Activated CD4-positive, alpha-beta T cell treated with anti-CD3 and anti-CD28 coated beads, Interleukin-2, amount 10 ng/mL, durations not matched to agents 7 days and 5 days (primary cell): ENCODE measurements around the gene MST1. TPM values are rescaled to one million over a fixed set of nuclear protein-coding genes. Genes with fewer than 3 reads are reported as not detected.

Experiments
- CTCF ChIA-PET: fragments of 350-600 bp; sonication (Branson Sonifier 250); formaldehyde crosslinking; loops from one replicate; lab custom pipeline; 2021; ENCODE audit warnings: antibody characterized with exemption; lab: Charles Lee
- POLR2A ChIA-PET: fragments of 350-600 bp; sonication (Branson Sonifier 250); formaldehyde crosslinking; loops from one replicate; lab custom pipeline; 2021; ENCODE audit warnings: antibody characterized with exemption; lab: Charles Lee
- DNase-seq: peaks from one replicate; pipeline ENCODE4 v3.0.0-alpha.2; 2020
- H3K27ac Mint-ChIP-seq: one replicate; pipeline ENCODE4 v1.8.0; 2021; ENCODE audit warnings: mild to moderate bottlenecking, moderate library complexity, mixed read lengths
- H3K27me3 Mint-ChIP-seq: one replicate; pipeline ENCODE4 v1.8.0; 2021; ENCODE audit warnings: mixed read lengths
- H3K36me3 Mint-ChIP-seq: one replicate; pipeline ENCODE4 v1.8.0; 2021; ENCODE audit warnings: low read depth, mixed read lengths
- H3K4me1 Mint-ChIP-seq: one replicate; pipeline ENCODE4 v1.8.0; 2021; ENCODE audit warnings: mixed read lengths
- H3K4me3 Mint-ChIP-seq: one replicate; pipeline ENCODE4 v1.8.0; 2021; ENCODE audit warnings: mild to moderate bottlenecking, moderate library complexity, mixed read lengths
- H3K9me3 Mint-ChIP-seq: one replicate; pipeline ENCODE4 v1.8.0; 2021; ENCODE audit warnings: mixed read lengths
- total RNA-seq, 2 experiments: library from RNA; stranded (reverse); gene quantifications; one replicate each; pipeline ENCODE4 v1.2.3, GENCODE V29; 2021

Gene MST1
- total RNA-seq: 10 to 100 TPM in 1 of 2 experiments, 1 to 10 TPM in 1; 8.4 to 10.0 TPM

- Mint-ChIP-seq H3K27ac (peak within 1 kb of the TSS; percentile 92), H3K27me3 (peaks cover 10% of the 10 kb centered on the region), H3K4me1 (peaks cover 38% of the 10 kb centered on the region), H3K4me3 (peak within 1 kb of the TSS; percentile 97), H3K9me3 (no peaks in the 10 kb centered on the region), H3K36me3 (no peaks in the 10 kb centered on the region)
- POLR2A ChIA-PET: no interaction called here
- CTCF ChIA-PET: interaction anchor here (1.1 to 1.4 kb wide), 2 partner anchors 9 to 149 kb away, joined by 3 to 5 read pairs; no protein-coding TSS in a partner anchor
- DNase-seq: peak; percentile 92
These were observed at the start of gene MST1, which contains the start of gene RNF123 for GRCh38 chr3:49689046-49689907. MST1 (minus strand) TSS chr3:49689474; CDS start chr3:49688691, 783 bp downstream. RNF123 (plus strand) TSS chr3:49689557; CDS start chr3:49691166, 1,609 bp downstream.

GRCh38 chr3:49738067-49738713 is 48.9 kb upstream of the MST1 start:
- Mint-ChIP-seq H3K4me3 (no peak overlapping the region), H3K4me1 (peaks cover 9% of the 10 kb centered on the region), H3K27me3 (no peaks in the 10 kb centered on the region), H3K9me3 (no peaks in the 10 kb centered on the region), H3K36me3 (peaks cover 25% of the 10 kb centered on the region), H3K27ac (no peak overlapping the region)
- DNase-seq: no peak
- ChIA-PET POLR2A (no interaction called here), CTCF (interaction anchor here (1.0 kb wide), 1 partner anchor 285 kb away, joined by 3 read pairs; no protein-coding TSS in a partner anchor)

GRCh38 chr3:49734752-49735151 is 45.5 kb upstream of the MST1 start:
- Mint-ChIP-seq H3K4me1 (peaks cover 9% of the 10 kb centered on the region), H3K27ac (no peak overlapping the region), H3K4me3 (no peak overlapping the region), H3K9me3 (no peaks in the 10 kb centered on the region), H3K36me3 (peaks cover 38% of the 10 kb centered on the region), H3K27me3 (no peaks in the 10 kb centered on the region)
- ChIA-PET POLR2A (no interaction called here), CTCF (interaction anchor here (0.8 to 1.2 kb wide), 3 partner anchors 10 to 49 kb away, joined by 3 to 4 read pairs (median 3); no protein-coding TSS in a partner anchor)
- no peak for DNase-seq

- no peaks in the 10 kb centered on the region for H3K27me3 Mint-ChIP-seq
- no peak overlapping the region for H3K27ac Mint-ChIP-seq
- H3K4me1 Mint-ChIP-seq: peaks cover 4% of the 10 kb centered on the region
- ChIA-PET CTCF (no interaction called here), POLR2A (no interaction called here)
- DNase-seq: no peak
- H3K36me3 Mint-ChIP-seq: peaks cover 34% of the 10 kb centered on the region
- no peak overlapping the region for H3K4me3 Mint-ChIP-seq
- H3K9me3 Mint-ChIP-seq: no peaks in the 10 kb centered on the region
These were observed 44.3 kb upstream of the MST1 start for GRCh38 chr3:49733551-49733950.

DNA sequence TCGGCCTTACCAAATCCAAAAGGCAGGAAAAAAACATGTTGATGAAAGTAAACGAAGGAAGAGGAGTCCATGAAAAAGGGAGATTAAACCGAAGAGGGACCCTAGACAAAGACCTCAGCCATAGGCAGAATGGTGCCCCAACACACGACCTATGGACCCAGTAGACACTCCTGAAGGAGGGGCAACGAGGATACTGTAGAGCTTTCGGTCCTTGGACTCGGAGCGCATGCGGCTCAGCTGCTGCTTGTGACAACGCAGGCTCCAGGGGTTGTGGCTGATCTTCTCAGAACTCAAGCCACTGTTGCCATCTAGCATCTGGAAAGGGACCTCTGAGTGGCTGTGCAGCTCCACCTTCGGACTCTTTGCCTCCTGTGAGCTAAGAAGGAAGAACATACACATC is 43.3 kb upstream of the MST1 start:
- Mint-ChIP-seq H3K4me1 (no peaks in the 10 kb centered on the region), H3K9me3 (no peaks in the 10 kb centered on the region), H3K27ac (no peak overlapping the region), H3K27me3 (no peaks in the 10 kb centered on the region), H3K36me3 (peaks cover 33% of the 10 kb centered on the region), H3K4me3 (no peak overlapping the region)
- ChIA-PET POLR2A (no interaction called here), CTCF (no interaction called here)
- no peak for DNase-seq

- no peaks in the 10 kb centered on the region for H3K9me3 Mint-ChIP-seq
- ChIA-PET CTCF (interaction anchor here (0.7 to 1.1 kb wide), 2 partner anchors 11 to 27 kb away, joined by 3 to 5 read pairs; no protein-coding TSS in a partner anchor), POLR2A (interaction anchor here (0.7 kb wide), 1 partner anchor 125 kb away, joined by 5 read pairs; no protein-coding TSS in a partner anchor)
- H3K4me1 Mint-ChIP-seq: peaks cover under 1% of the 10 kb centered on the region
- no peak for DNase-seq
- peaks cover 20% of the 10 kb centered on the region for H3K36me3 Mint-ChIP-seq
- no peak overlapping the region for H3K27ac Mint-ChIP-seq
- no peak overlapping the region for H3K4me3 Mint-ChIP-seq
- no peaks in the 10 kb centered on the region for H3K27me3 Mint-ChIP-seq
These were observed 40.8 kb upstream of the MST1 start for GRCh38 chr3:49729966-49730609.

DNA sequence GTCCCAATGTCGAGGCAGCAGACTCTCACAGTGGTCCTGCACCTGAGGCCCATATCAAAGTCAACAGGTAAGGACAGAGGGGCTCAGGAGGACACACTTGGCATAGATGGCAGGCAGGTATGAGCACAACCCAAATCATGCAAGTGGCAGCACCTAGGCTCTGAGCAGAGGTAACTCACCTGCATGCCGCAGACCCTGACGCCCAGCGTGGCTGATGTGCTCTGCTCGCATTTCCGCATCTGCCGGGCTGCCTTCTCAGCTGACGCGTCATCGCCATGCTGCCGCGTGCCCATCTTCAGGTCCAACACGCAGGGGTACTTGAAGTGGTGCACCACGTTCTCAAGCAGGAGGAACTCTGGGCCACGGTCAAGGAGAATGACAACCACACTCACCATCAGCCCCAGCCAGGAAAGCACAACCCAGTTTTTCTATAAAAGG is 38.7 kb upstream of the MST1 start:
- POLR2A ChIA-PET: no interaction called here
- Mint-ChIP-seq H3K9me3 (no peaks in the 10 kb centered on the region), H3K27ac (no peak overlapping the region), H3K27me3 (no peaks in the 10 kb centered on the region), H3K4me1 (peaks cover 10% of the 10 kb centered on the region), H3K4me3 (no peak overlapping the region), H3K36me3 (peaks cover 18% of the 10 kb centered on the region)
- CTCF ChIA-PET: interaction anchor here (1.5 kb wide), 1 partner anchor 14 kb away, joined by 3 read pairs; no protein-coding TSS in a partner anchor
- no peak for DNase-seq

DNA sequence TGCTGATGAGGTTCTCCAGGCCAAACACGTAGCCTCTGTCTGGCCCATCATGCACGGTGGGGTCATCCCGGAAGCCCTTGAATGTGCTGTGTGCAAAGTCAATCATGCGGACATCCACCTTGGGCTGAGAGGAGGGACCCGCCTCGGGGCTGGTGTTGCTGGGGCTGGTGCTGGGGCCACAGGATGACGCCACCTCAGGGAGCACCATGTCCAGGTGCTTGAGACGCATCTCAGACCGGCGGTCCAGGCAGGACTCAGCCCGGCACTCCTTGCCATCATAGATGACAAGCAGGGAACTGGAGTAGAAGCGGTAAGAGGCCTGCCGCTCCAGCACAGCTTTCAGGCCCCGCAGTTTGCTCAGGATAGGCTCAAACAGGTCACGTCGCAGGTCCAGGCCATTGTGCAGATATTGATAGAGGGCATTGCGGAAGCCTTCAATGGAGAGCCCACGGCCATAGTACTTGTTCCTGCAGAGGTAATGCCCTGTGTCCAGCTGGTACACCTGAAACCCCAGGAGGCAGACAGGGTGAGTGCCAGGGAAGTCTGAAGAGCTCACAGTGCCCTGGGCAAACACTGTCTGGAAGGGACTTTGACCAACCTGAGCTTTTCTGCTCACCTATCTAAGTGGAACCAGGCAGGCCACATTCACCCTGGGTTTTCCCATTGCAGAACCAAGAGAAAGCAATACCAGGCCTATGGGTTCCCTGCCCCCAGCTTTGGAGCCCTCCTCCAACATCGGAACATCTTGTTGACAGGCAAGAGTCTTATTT is 38.1 kb upstream of the MST1 start:
- Mint-ChIP-seq H3K4me1 (peaks cover 15% of the 10 kb centered on the region), H3K36me3 (peaks cover 16% of the 10 kb centered on the region), H3K27ac (no peak overlapping the region), H3K4me3 (no peak overlapping the region), H3K9me3 (no peaks in the 10 kb centered on the region), H3K27me3 (no peaks in the 10 kb centered on the region)
- CTCF ChIA-PET: interaction anchor here (1.5 kb wide), 1 partner anchor 14 kb away, joined by 3 read pairs; no protein-coding TSS in a partner anchor
- no peak for DNase-seq
- POLR2A ChIA-PET: no interaction called here

DNA sequence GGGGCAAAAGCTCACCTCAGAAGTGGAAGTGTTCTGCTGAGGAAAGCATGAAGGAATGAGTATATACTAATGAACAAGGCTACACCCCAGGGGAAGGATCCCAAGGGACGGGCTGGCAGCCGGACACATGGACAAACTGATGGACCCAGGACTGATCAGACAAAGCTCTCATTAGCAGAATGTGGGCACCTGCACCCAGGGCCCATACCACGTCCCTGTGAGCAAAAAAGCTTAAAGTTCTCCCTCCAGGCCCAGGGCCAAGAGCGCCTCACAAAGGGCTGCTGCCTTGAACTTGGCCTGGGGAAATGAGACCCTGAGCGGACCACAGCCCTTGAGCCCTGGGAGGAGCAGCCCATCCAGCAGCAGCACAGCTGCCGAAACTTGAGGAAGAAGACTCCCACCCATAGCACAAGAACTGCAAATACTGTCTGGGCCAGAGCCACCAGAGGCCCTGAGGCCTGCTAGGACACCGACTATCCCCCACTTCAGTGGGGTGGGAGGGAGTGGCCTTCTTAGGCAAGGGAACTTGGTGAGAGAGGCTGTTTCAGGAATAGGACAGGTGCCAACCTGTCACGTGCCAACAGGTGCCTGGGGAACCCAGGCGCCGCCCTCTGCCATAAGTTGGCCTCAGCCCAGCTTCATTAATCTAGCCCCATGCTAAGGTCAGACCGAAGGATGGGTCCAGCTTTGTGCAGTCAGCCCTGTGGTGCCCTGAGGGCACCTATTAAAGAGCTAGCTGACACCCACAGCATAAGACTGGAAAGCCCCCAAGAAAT is 36.8 kb upstream of the MST1 start:
- H3K36me3 Mint-ChIP-seq: peaks cover 19% of the 10 kb centered on the region
- CTCF ChIA-PET: interaction anchor here (0.9 to 1.5 kb wide), 2 partner anchors 12 to 22 kb away, joined by 3 read pairs; no protein-coding TSS in a partner anchor
- POLR2A ChIA-PET: no interaction called here
- DNase-seq: no peak
- peaks cover 21% of the 10 kb centered on the region for H3K4me1 Mint-ChIP-seq
- no peaks in the 10 kb centered on the region for H3K27me3 Mint-ChIP-seq
- no peak overlapping the region for H3K4me3 Mint-ChIP-seq
- H3K9me3 Mint-ChIP-seq: no peaks in the 10 kb centered on the region
- peak overlapping the region; percentile 60 for H3K27ac Mint-ChIP-seq

- Mint-ChIP-seq H3K4me1 (peaks cover 31% of the 10 kb centered on the region), H3K36me3 (peaks cover 16% of the 10 kb centered on the region), H3K9me3 (no peaks in the 10 kb centered on the region), H3K4me3 (peak overlapping the region; percentile 95), H3K27ac (peak overlapping the region; percentile 98), H3K27me3 (no peaks in the 10 kb centered on the region)
- DNase-seq: peak; percentile 29
- ChIA-PET CTCF (interaction anchor here (0.6 to 1.5 kb wide), 2 partner anchors 10 to 1577 kb away, joined by 3 to 4 read pairs; no protein-coding TSS in a partner anchor), POLR2A (no interaction called here)
These were observed 35.3 kb upstream of the MST1 start for GRCh38 chr3:49724586-49724985.
